Measurements from ENCODE around the gene SPACA7. TPM values are rescaled to one million over a fixed set of nuclear protein-coding genes. Genes with fewer than 3 reads are reported as not detected.

SPACA7 gene
- total RNA-seq, 1 donor from 2014 or later, result not detected

- no peaks in the 10 kb centered on the region for H3K36me3 Mint-ChIP-seq
- no peaks in the 10 kb centered on the region for H3K9me3 Mint-ChIP-seq
- no peak overlapping the region for H3K4me3 Mint-ChIP-seq
- H3K27me3 Mint-ChIP-seq, result peaks cover 73% of the 10 kb centered on the region
- peaks cover 16% of the 10 kb centered on the region for H3K4me1 Mint-ChIP-seq (ENCODE audit: unreplicated experiment)
- no peak for DNase-seq (ENCODE audit: extremely low spot score, unreplicated experiment)
- no peak for TF ChIP-seq CTCF (conservative IDR thresholded peaks at IDR 0.05)
- no peak overlapping the region for H3K27ac Mint-ChIP-seq
These were observed 25.9 kb upstream of the SPACA7 start for GRCh38 chr13:112350300-112350699.

- peaks cover 11% of the 10 kb centered on the region for H3K4me1 Mint-ChIP-seq (ENCODE audit: unreplicated experiment)
- TF ChIP-seq CTCF (conservative IDR thresholded peaks at IDR 0.05), result no peak
- H3K27ac Mint-ChIP-seq, result no peak overlapping the region
- no peaks in the 10 kb centered on the region for H3K9me3 Mint-ChIP-seq
- no peak overlapping the region for H3K4me3 Mint-ChIP-seq
- no peak for DNase-seq (ENCODE audit: extremely low spot score, unreplicated experiment)
- peaks cover 61% of the 10 kb centered on the region for H3K27me3 Mint-ChIP-seq
- no peaks in the 10 kb centered on the region for H3K36me3 Mint-ChIP-seq
These were observed 24.3 kb upstream of the SPACA7 start for GRCh38 chr13:112351825-112352224.

GRCh38 chr13:112353856-112354255 is 22.3 kb upstream of the SPACA7 start:
- no peak overlapping the region for H3K27ac Mint-ChIP-seq
- DNase-seq (ENCODE audit: extremely low spot score, unreplicated experiment), result no peak
- H3K9me3 Mint-ChIP-seq, result no peaks in the 10 kb centered on the region
- H3K36me3 Mint-ChIP-seq, result no peaks in the 10 kb centered on the region
- H3K4me3 Mint-ChIP-seq, result no peak overlapping the region
- no peaks in the 10 kb centered on the region for H3K4me1 Mint-ChIP-seq (ENCODE audit: unreplicated experiment)
- peaks cover 61% of the 10 kb centered on the region for H3K27me3 Mint-ChIP-seq
- no peak for TF ChIP-seq CTCF (conservative IDR thresholded peaks at IDR 0.05)

- Mint-ChIP-seq H3K4me3 (no peak overlapping the region), H3K27ac (no peak overlapping the region), H3K4me1 (ENCODE audit: unreplicated experiment) (no peaks in the 10 kb centered on the region), H3K9me3 (no peaks in the 10 kb centered on the region), H3K36me3 (no peaks in the 10 kb centered on the region), H3K27me3 (peaks cover 53% of the 10 kb centered on the region)
- no peak for TF ChIP-seq CTCF (conservative IDR thresholded peaks at IDR 0.05)
- DNase-seq (ENCODE audit: extremely low spot score, unreplicated experiment), result no peak
These were observed 21.6 kb upstream of the SPACA7 start for GRCh38 chr13:112354330-112355273.

GRCh38 chr13:112355274-112355838 is 20.8 kb upstream of the SPACA7 start:
- H3K27me3 Mint-ChIP-seq, result peaks cover 46% of the 10 kb centered on the region
- H3K4me3 Mint-ChIP-seq, result no peak overlapping the region
- no peaks in the 10 kb centered on the region for H3K4me1 Mint-ChIP-seq (ENCODE audit: unreplicated experiment)
- H3K9me3 Mint-ChIP-seq, result no peaks in the 10 kb centered on the region
- H3K27ac Mint-ChIP-seq, result no peak overlapping the region
- H3K36me3 Mint-ChIP-seq, result no peaks in the 10 kb centered on the region
- no peak for DNase-seq (ENCODE audit: extremely low spot score, unreplicated experiment)
- no peak for TF ChIP-seq CTCF (conservative IDR thresholded peaks at IDR 0.05)
